Choroid plexus epithelial cell (primary cell): ENCODE measurements around the gene CACNB4.

Experiments
- DNase-seq: peaks from one replicate; pipeline ENCODE4 v3.0.0-alpha.2; 2010; ENCODE audit warnings: low read depth
- H3K4me3 ChIP-seq: 2 replicates; pipeline ENCODE4 v1.5.1; 2011; ENCODE audit warnings: low read depth, mild to moderate bottlenecking, control low read depth, low read length, moderate library complexity
- CTCF ChIP-seq: conservative IDR thresholded peaks from 2 replicates; pipeline ENCODE4 v1.5.1; 2011; ENCODE audit warnings: low read depth, mild to moderate bottlenecking, control low read depth, inconsistent platforms, low read length, moderate library complexity

CACNB4 gene

GRCh38 chr2:151987484-151987883 lies 111.4 kb downstream of the CACNB4 start:
- no peak for DNase-seq
- no peak for TF ChIP-seq CTCF
- H3K4me3 ChIP-seq: no peak overlapping the region

GRCh38 chr2:151984424-151985083 lies 114.3 kb downstream of the CACNB4 start:
- no peak overlapping the region for H3K4me3 ChIP-seq
- TF ChIP-seq CTCF: no peak
- DNase-seq: no peak

GRCh38 chr2:151983221-151983620 lies 115.6 kb downstream of the CACNB4 start:
- DNase-seq: no peak
- TF ChIP-seq CTCF: no peak
- H3K4me3 ChIP-seq: no peak overlapping the region

GRCh38 chr2:151981886-151982285 lies 117.0 kb downstream of the CACNB4 start:
- DNase-seq: no peak
- no peak for TF ChIP-seq CTCF

GRCh38 chr2:151979694-151980093 lies 119.2 kb downstream of the CACNB4 start:
- no peak for TF ChIP-seq CTCF
- no peak overlapping the region for H3K4me3 ChIP-seq
- peak; percentile 2 for DNase-seq

More at GRCh38 chr2:151981886-151982285, 117.0 kb downstream of the CACNB4 start:
- H3K4me3 ChIP-seq: no peak overlapping the region

GRCh38 chr2:151978709-151979108 lies 120.1 kb downstream of the CACNB4 start:
- no peak for TF ChIP-seq CTCF
- H3K4me3 ChIP-seq: no peak overlapping the region
- DNase-seq: no peak

GRCh38 chr2:151977631-151978030 lies 121.2 kb downstream of the CACNB4 start:
- TF ChIP-seq CTCF: no peak
- H3K4me3 ChIP-seq: no peak overlapping the region
- no peak for DNase-seq
